Vagina (tissue), 2 donors: ENCODE results near the gene KRTAP5-10. TPM values are rescaled to one million over a fixed set of nuclear protein-coding genes. Genes with fewer than 3 reads are reported as not detected.

Experiments used
- DNase-seq, 2 donors: peaks; one replicate each; pipeline ENCODE4 v3.0.0-alpha.2; 2017; ENCODE audit errors: extremely low spot score in 2 of 2
- H3K27ac ChIP-seq: fragments of 200-600 bp; sonication (generic); one replicate; pipeline ENCODE4 v1.5.1; 2019
- H3K27me3 ChIP-seq: fragments of 200-600 bp; sonication (generic); one replicate; pipeline ENCODE4 v1.5.1; 2019
- H3K36me3 ChIP-seq, 2 donors: fragments of 200-600 bp; sonication (generic); one replicate each; pipeline ENCODE4 v1.5.1; 2017 to 2019
- H3K4me1 ChIP-seq: fragments of 200-600 bp; sonication (generic); one replicate; pipeline ENCODE4 v1.5.1; 2019
- H3K4me3 ChIP-seq, 2 donors: fragments of 200-600 bp; sonication (generic); 1 replicate in 1 of 2; 2 replicates in 1 of 2; pipeline ENCODE4 v1.5.1; 2016 to 2019
- H3K9me3 ChIP-seq: fragments of 200-600 bp; sonication (generic); one replicate; pipeline ENCODE4 v1.5.1; 2019
- CTCF ChIP-seq, 3 experiments: fragments of 450-650 bp in 2 of 3; fragments of 200-600 bp in 1 of 3; sonication (generic) in 1 of 3; IDR thresholded peaks; one replicate each; pipeline ENCODE4 v1.5.1; 2017 to 2019; ENCODE audit warnings: antibody characterized with exemption in 3 of 3, mild to moderate bottlenecking in 2 of 3, moderate library complexity in 2 of 3
- POLR2A ChIP-seq, 2 donors: fragments of 450-650 bp; IDR thresholded peaks; one replicate each; pipeline ENCODE4 v1.6.1; 2017; ENCODE audit warnings: antibody characterized with exemption in 2 of 2, mild to moderate bottlenecking in 2 of 2, moderate library complexity in 2 of 2
- POLR2AphosphoS5 ChIP-seq, 2 donors: sonication (generic); formaldehyde crosslinking; IDR thresholded peaks; one replicate each; pipeline ENCODE4 v1.9.0; 2017; ENCODE audit warnings: antibody characterized with exemption in 2 of 2, mild to moderate bottlenecking in 2 of 2, low read depth in 1 of 2; ENCODE audit not compliant: insufficient read depth in 1 of 2
- intact Hi-C: fragments of 100-400 bp; cut with DNase I; formaldehyde crosslinking; loops from one replicate; pipeline ENCODE4 v1.15.1; 2023
- total RNA-seq: library from RNA; depleted of rRNA; stranded (reverse); fragments of >200 nt; gene quantifications from one replicate; pipeline ENCODE4 v1.2.3, GENCODE V29; 2016

The KRTAP5-10 gene
- total RNA-seq, 1 donor from 2014 or later = not detected

- no peaks in the 10 kb centered on the region for H3K36me3 ChIP-seq
- TF ChIP-seq POLR2AphosphoS5 (IDR thresholded peaks at IDR 0.05; ENCODE audit: insufficient read depth in 1 of 2, low read depth in 1 of 2) (no peak), POLR2A (IDR thresholded peaks at IDR 0.05) (no peak), CTCF (IDR thresholded peaks at IDR 0.05) (no peak)
- no peaks in the 10 kb centered on the region for H3K9me3 ChIP-seq
- no peak for DNase-seq
- no peak overlapping the region for H3K27ac ChIP-seq
- intact Hi-C loops = no loop called here
- no peak overlapping the region for H3K4me3 ChIP-seq
- no peaks in the 10 kb centered on the region for H3K4me1 ChIP-seq
- H3K27me3 ChIP-seq = no peaks in the 10 kb centered on the region
These were observed 23.0 kb upstream of the KRTAP5-10 start for GRCh38 chr11:71542382-71542781.

GRCh38 chr11:71542879-71543777 is 22.2 kb upstream of the KRTAP5-10 start:
- no peak overlapping the region for H3K4me3 ChIP-seq

GRCh38 chr11:71543866-71544265 is 21.5 kb upstream of the KRTAP5-10 start:
- no peak for DNase-seq
- H3K4me3 ChIP-seq = no peak overlapping the region
- TF ChIP-seq POLR2A (IDR thresholded peaks at IDR 0.05) = no peak
- intact Hi-C loops = no loop called here
- no peaks in the 10 kb centered on the region for H3K36me3 ChIP-seq
- H3K9me3 ChIP-seq = no peaks in the 10 kb centered on the region
- H3K27ac ChIP-seq = no peak overlapping the region
- H3K4me1 ChIP-seq = no peaks in the 10 kb centered on the region
- no peaks in the 10 kb centered on the region for H3K27me3 ChIP-seq

More at GRCh38 chr11:71542879-71543777, 22.2 kb upstream of the KRTAP5-10 start:
- no peak overlapping the region for H3K27ac ChIP-seq
- no peak for DNase-seq
- no peaks in the 10 kb centered on the region for H3K9me3 ChIP-seq
- TF ChIP-seq POLR2AphosphoS5 (IDR thresholded peaks at IDR 0.05; ENCODE audit: insufficient read depth in 1 of 2, low read depth in 1 of 2) = no peak
- TF ChIP-seq POLR2A (IDR thresholded peaks at IDR 0.05) = no peak
- no peak for TF ChIP-seq CTCF (IDR thresholded peaks at IDR 0.05)
- no peaks in the 10 kb centered on the region for H3K27me3 ChIP-seq
- no peaks in the 10 kb centered on the region for H3K36me3 ChIP-seq
- H3K4me1 ChIP-seq = no peaks in the 10 kb centered on the region
- intact Hi-C loops = no loop called here

DNA sequence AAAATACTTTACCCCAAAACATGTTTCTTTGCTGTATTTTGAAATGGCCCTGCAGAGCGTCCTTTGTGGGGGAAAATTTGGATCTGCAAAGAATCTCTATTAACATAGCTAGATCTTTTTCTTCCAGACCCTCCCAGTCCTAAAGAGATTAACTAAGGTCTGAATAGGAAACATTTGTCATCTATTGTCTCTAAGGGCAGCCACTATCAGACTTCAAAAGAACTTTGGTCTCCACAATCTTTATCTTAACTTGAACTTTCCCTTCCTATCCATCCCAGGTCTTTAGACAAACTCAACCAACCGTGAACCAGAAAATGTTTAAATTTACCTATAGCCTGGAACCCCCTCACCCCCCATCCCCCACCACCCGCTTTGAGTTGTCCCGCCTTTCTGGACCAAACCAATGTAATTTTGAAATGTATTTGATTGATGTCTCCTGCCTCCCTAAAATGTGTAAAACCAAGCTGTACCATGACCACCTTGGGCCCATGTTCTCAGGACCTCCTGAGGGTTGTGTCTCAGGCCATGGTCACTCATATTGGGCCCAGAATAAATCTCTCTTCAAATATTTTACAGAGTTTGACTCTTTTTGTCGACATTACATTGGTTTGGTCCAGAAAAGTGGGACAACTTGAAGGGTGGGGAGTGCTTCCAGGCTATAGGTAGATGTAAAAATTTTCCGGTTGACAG is 20.7 kb upstream of the KRTAP5-10 start:
- intact Hi-C loops = no loop called here
- no peaks in the 10 kb centered on the region for H3K27me3 ChIP-seq
- TF ChIP-seq CTCF (IDR thresholded peaks at IDR 0.05) (no peak), POLR2AphosphoS5 (IDR thresholded peaks at IDR 0.05; ENCODE audit: insufficient read depth in 1 of 2, low read depth in 1 of 2) (no peak), POLR2A (IDR thresholded peaks at IDR 0.05) (no peak)
- no peaks in the 10 kb centered on the region for H3K36me3 ChIP-seq
- H3K4me1 ChIP-seq = no peaks in the 10 kb centered on the region
- no peak overlapping the region for H3K27ac ChIP-seq
- H3K9me3 ChIP-seq = no peaks in the 10 kb centered on the region
- no peak overlapping the region for H3K4me3 ChIP-seq
- DNase-seq = no peak

DNA sequence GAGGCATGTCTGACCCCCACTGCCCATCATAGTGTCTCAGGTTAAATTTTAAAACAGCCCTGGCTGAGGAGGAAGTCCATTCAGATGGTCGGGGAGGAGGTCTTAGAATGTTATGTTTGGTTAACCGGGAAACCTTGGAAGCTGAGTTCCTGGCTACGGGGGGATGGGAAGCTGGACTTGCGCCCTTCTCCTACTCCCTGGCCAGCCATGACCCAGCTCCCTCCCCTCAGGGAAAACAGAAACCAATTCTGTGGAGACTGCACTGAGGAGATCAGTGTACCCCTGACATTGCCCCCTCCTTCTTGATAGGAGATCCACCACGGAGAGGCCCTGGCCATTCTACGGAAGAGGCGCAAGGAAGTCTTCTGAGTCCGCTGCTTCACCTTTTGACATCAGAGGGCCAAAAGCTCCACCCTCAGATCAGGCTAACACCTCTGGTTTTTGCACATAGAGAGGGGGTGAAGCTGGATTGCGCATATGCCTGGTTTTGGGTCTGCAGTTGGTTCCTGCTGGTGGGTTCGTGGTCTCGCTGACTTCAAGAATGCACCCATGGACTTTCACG is 19.9 kb upstream of the KRTAP5-10 start:
- Histone ChIP-seq H3K9me3 (no peaks in the 10 kb centered on the region), H3K27ac (no peak overlapping the region), H3K4me1 (no peaks in the 10 kb centered on the region), H3K36me3 (no peaks in the 10 kb centered on the region), H3K4me3 (no peak overlapping the region), H3K27me3 (no peaks in the 10 kb centered on the region)
- TF ChIP-seq POLR2AphosphoS5 (IDR thresholded peaks at IDR 0.05; ENCODE audit: insufficient read depth in 1 of 2, low read depth in 1 of 2) = no peak
- TF ChIP-seq CTCF (IDR thresholded peaks at IDR 0.05) = no peak
- TF ChIP-seq POLR2A (IDR thresholded peaks at IDR 0.05) = no peak
- intact Hi-C loops = no loop called here
- DNase-seq = no peak
